HG03097 (cell line): ENCODE data around the gene ASPDH.
A peak's percentile ranks its signal among the peaks of the same experiment; 100 is the strongest.

ENCODE experiments used
- ATAC-seq: cut with Tn5 transposase; IDR thresholded peaks from one replicate; pipeline ENCODE4 v1.9.1; 2021; ENCODE audit not compliant: unreplicated experiment, low FRiP score

The ASPDH gene

DNA sequence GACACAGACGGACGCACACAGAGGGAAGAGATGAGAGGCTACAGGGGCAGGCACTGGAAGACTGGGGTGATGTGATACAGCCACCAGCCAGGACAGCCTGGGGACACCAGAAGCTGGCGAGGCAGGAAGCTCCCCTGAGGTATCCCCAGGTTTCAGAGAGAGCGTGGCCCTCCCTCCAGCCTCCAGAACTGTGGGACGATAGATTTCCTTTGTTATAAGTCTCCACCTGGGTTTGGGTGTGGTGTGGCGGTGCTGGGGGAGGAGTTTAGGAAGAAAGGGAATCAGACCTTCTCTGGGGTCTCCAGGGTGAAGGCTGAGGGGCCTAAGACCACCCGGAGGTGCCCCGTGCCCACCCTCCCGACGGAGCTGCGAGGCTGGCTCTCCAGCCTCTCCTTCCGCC lies 2.7 kb upstream of the ASPDH start:
- ATAC-seq, result no peak

GRCh38 chr19:50515168-50515561 lies 1.5 kb upstream of the ASPDH start:
- ATAC-seq, result no peak

DNA sequence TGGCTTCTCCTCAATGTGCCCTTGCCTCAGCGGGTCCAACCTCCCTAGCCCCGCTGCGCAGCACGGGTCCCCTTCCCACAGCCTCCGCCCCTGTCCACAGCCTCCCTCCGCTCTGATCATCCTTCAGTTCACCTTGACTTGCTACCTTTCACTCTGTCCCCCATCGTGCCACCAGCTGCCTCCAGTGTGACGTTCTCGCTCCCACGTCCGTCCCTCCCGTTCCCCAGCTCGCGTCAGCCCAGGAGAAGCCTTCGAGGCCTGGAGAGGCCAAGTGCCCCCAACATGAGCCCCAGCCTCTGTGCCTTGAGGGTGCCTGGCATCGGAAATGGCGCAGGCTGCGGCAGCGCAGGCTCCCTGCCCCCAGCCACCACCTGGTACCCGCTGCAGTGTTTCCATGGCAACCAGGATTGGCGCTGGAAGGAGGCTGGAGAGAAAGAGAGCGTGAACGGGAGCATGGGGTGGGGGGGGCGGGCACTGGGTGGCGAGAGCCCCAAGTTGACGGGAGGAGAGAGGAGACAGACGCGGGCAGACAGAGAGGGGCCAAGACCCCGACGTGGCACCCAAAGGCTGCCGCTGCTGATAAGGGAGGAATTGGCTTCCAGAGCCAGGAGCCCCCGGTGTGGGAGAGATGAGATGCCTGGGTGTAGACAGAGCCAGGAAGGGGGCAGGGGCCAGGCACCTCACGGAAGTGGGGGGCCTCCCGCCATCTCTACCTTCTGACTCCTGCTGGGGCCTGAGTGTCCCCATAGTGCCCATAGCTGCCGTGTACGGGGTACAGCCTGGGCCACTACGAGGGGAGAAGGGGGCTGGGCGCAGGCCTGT lies 844 bp upstream of the ASPDH start:
- no peak for ATAC-seq

GRCh38 chr19:50512999-50513745 lies 541 bp downstream of the ASPDH start:
- ATAC-seq, result no peak

GRCh38 chr19:50512112-50512998 lies 1.4 kb downstream of the ASPDH start:
- ATAC-seq, result no peak

GRCh38 chr19:50511069-50511822 lies 2.5 kb downstream of the ASPDH start, which contains the start of gene JOSD2:
JOSD2 (minus strand) TSS chr19:50511191; CDS start chr19:50510431, 760 bp downstream.
- peak; percentile 91 for ATAC-seq

- no peak for ATAC-seq
These were observed 3.0 kb downstream of the ASPDH start for GRCh38 chr19:50510700-50511068.

DNA sequence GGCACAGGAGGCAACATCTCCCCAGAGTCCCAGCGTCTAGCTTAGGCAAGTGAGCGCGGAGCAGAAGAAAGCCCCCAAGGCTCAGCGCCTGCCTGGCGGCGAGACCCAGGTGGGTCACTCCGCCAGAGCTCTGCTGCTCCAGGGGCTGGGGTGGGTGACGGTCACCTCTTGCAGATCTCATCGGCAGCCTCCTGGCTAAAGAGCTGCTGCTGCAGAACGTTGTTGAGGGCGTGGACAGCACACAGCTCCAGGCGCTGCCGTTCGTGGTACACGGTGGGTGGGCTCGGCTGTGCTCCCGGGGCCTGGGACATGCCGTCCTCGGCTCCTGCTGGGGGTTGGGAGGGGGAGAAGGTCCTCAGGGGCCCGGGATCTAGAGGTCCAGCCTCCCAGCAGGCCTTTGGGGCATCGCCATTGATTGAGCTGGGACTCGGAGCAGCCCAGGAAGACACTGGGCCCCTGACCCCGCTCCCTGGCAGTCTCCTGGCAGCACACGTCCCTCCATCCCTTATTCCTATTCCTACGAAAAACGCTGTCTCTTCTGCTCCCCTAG lies 3.5 kb downstream of the ASPDH start:
- no peak for ATAC-seq

GRCh38 chr19:50509366-50509765 lies 4.3 kb downstream of the ASPDH start:
- no peak for ATAC-seq

DNA sequence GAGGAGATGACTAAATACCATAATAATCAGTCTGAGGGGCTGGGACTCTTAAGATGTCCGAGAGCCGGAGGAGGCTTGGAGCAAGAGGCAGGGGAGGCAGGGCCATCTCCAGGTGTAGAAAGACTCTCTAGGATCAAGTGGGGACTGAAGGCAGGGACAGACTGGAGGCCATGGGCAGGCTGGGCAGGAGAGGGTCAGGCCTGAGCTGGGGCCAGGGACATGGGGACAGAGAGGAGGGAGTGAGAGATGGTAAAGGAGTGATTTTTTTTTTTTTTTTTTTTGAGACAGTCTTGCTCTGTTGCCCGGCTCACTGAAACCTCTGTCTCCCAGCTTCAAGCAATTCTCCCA lies 4.9 kb downstream of the ASPDH start:
- ATAC-seq, result no peak

DNA sequence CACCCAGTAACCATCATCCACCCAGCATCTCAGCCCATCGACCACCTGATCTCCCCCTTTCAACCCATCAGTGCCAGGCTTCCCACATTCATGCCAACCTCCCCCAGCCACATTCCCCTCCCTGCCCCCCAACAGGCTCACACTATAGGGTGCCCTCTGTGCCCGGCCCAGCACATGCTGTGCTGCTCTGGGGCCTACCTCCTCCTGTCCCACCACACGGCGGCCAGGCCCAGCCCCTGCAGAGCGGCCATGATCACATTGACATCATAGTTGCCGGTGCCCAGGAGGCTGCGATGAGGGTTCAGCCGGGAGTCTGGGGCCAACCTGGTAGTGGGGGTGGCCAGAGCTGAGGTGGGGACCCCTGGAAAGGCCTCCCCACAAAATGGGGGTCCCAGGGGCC lies 6.3 kb downstream of the ASPDH start:
- no peak for ATAC-seq

GRCh38 chr19:50506700-50507099 lies 7.0 kb downstream of the ASPDH start:
- ATAC-seq, result no peak

- ATAC-seq, result no peak
These were observed 7.7 kb downstream of the ASPDH start for GRCh38 chr19:50505856-50506611.

DNA sequence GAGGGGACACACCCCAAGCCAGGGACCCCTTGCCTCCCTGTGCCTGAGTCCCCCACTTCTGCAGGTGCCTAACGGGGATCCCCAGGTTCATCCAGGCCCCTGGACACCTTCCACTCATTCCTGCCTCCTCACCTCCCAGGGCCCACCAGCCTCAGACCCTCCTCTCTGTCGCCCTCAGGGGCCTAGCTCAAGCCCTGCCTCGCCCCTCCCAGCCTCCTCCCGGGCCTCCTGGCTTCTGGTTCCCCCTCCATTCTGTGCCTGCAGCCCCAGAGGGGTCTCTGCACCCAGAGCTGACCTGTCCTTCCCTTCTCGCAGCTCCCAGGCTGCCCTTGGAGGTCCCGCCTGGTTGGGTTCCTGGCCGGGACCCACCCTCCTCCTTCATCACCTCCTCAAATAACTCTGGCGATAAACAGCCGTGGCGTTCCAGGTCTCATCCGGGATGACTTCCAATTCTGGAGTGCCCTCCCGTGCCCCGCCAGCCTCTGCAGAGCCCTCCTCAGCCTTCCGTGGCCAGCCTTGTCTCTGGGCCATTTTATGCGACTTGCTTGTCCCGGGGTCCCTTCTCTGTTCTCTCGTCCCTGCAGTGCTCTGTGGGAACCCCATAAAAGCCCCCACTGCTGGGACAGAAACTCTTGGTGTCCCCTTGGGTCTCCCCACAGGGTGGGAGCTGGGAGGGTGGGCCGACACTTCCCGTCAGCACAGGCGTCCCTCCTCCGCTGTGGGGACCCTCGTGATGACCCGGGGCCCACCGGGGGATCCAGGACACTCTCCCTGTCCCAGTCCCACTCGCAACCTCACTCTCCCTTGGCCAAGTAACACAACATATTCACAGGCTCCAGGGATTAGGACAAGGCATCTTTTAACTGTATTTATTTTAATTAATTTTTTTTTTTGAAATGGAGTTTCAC lies 11.9 kb downstream of the ASPDH start:
- ATAC-seq, result no peak

GRCh38 chr19:50501186-50501567 lies 12.5 kb downstream of the ASPDH start:
- no peak for ATAC-seq

- no peak for ATAC-seq
These were observed 13.0 kb downstream of the ASPDH start for GRCh38 chr19:50500753-50501151.

- ATAC-seq, result no peak
These were observed 13.5 kb downstream of the ASPDH start for GRCh38 chr19:50500060-50500752.
